Measurements from ENCODE around the gene AFAP1.

AFAP1 gene

GRCh38 chr4:7907142-7907541, 32.5 kb downstream of the AFAP1 start:
- no peak overlapping the region for H3K4me3 ChIP-seq (ENCODE audit: low read depth, low read length)
- no peak overlapping the region for H2BK120ac ChIP-seq (ENCODE audit: insufficient read depth, low read length, poor library complexity)
- peaks cover 9% of the 10 kb centered on the region for H3K79me1 ChIP-seq (ENCODE audit: low read length)
- no peaks in the 10 kb centered on the region for H3K9me3 ChIP-seq (ENCODE audit: insufficient read depth, low read depth, low read length)
- H2BK5ac ChIP-seq (ENCODE audit: low read depth, low read length, poor library complexity) = no peak overlapping the region
- H3K79me2 ChIP-seq (ENCODE audit: control insufficient read depth, insufficient read depth, low read length, poor library complexity) = peaks cover 8% of the 10 kb centered on the region
- peaks cover 15 to 22% of the 10 kb centered on the region in 2 experiments for H3K4me1 ChIP-seq (ENCODE audit: control insufficient read depth in 1 of 2, insufficient read depth in 2 of 2, low read length in 2 of 2)
- no peak overlapping the region for H3K18ac ChIP-seq (ENCODE audit: low read length)
- H3K27ac ChIP-seq (ENCODE audit: low read depth, low read length) = no peak overlapping the region
- H2AFZ ChIP-seq (ENCODE audit: insufficient read depth, low read length, poor library complexity) = no peak overlapping the region
- no peak overlapping the region for H4K12ac ChIP-seq (ENCODE audit: low read depth, low read length)
- H2AK5ac ChIP-seq (ENCODE audit: low read length) = no peak overlapping the region
- H3K4me2 ChIP-seq (ENCODE audit: low read length) = no peak overlapping the region
- DNase-seq = no peak
- H3K27me3 ChIP-seq (ENCODE audit: insufficient read depth, low read length) = no peaks in the 10 kb centered on the region
- H3K23ac ChIP-seq (ENCODE audit: low read length) = no peak overlapping the region
- WGBS (ENCODE audit: extremely low coverage, insufficient coverage, insufficient read length) = no CpG with 5 or more reads among the region's 2 CpGs
- no peak overlapping the region for H3K14ac ChIP-seq (ENCODE audit: low read length)
- no peaks in the 10 kb centered on the region for H3K36me3 ChIP-seq (ENCODE audit: control insufficient read depth in 1 of 2, insufficient read depth in 2 of 2, low read length in 2 of 2)
- H2BK12ac ChIP-seq (ENCODE audit: low read length) = no peak overlapping the region
- no peak overlapping the region for H3K9ac ChIP-seq (ENCODE audit: low read length)
- peak overlapping the region; percentile 51 for H3K4ac ChIP-seq (ENCODE audit: low read depth, low read length)
- H4K8ac ChIP-seq (ENCODE audit: low read depth, low read length) = no peak overlapping the region
- H4K91ac ChIP-seq (ENCODE audit: low read depth, low read length) = no peak overlapping the region

GRCh38 chr4:7906171-7906701, 33.4 kb downstream of the AFAP1 start:
- Histone ChIP-seq H3K79me2 (ENCODE audit: control insufficient read depth, insufficient read depth, low read length, poor library complexity) (peaks cover 8% of the 10 kb centered on the region), H3K79me1 (ENCODE audit: low read length) (peaks cover 6% of the 10 kb centered on the region), H3K4ac (ENCODE audit: low read depth, low read length) (peak overlapping the region; percentile 40), H2BK5ac (ENCODE audit: low read depth, low read length, poor library complexity) (no peak overlapping the region), H3K23ac (ENCODE audit: low read length) (no peak overlapping the region), H4K12ac (ENCODE audit: low read depth, low read length) (no peak overlapping the region), H3K4me3 (ENCODE audit: low read depth, low read length) (no peak overlapping the region), H4K91ac (ENCODE audit: low read depth, low read length) (no peak overlapping the region), H2AK5ac (ENCODE audit: low read length) (no peak overlapping the region), H3K9me3 (ENCODE audit: insufficient read depth, low read depth, low read length) (no peaks in the 10 kb centered on the region), H3K27me3 (ENCODE audit: insufficient read depth, low read length) (no peaks in the 10 kb centered on the region), H3K4me1 (ENCODE audit: control insufficient read depth in 1 of 2, insufficient read depth in 2 of 2, low read length in 2 of 2) (peaks cover 13 to 22% of the 10 kb centered on the region in 2 experiments), H4K8ac (ENCODE audit: low read depth, low read length) (no peak overlapping the region), H3K4me2 (ENCODE audit: low read length) (no peak overlapping the region), H3K27ac (ENCODE audit: low read depth, low read length) (no peak overlapping the region), H2BK12ac (ENCODE audit: low read length) (no peak overlapping the region), H3K36me3 (ENCODE audit: control insufficient read depth in 1 of 2, insufficient read depth in 2 of 2, low read length in 2 of 2) (no peaks in the 10 kb centered on the region), H3K18ac (ENCODE audit: low read length) (no peak overlapping the region), H2AFZ (ENCODE audit: insufficient read depth, low read length, poor library complexity) (no peak overlapping the region), H3K14ac (ENCODE audit: low read length) (no peak overlapping the region), H2BK120ac (ENCODE audit: insufficient read depth, low read length, poor library complexity) (no peak overlapping the region), H3K9ac (ENCODE audit: low read length) (no peak overlapping the region)
- DNase-seq = no peak
- no CpG with 5 or more reads among the region's 10 CpGs for WGBS (ENCODE audit: extremely low coverage, insufficient coverage, insufficient read length)

DNA sequence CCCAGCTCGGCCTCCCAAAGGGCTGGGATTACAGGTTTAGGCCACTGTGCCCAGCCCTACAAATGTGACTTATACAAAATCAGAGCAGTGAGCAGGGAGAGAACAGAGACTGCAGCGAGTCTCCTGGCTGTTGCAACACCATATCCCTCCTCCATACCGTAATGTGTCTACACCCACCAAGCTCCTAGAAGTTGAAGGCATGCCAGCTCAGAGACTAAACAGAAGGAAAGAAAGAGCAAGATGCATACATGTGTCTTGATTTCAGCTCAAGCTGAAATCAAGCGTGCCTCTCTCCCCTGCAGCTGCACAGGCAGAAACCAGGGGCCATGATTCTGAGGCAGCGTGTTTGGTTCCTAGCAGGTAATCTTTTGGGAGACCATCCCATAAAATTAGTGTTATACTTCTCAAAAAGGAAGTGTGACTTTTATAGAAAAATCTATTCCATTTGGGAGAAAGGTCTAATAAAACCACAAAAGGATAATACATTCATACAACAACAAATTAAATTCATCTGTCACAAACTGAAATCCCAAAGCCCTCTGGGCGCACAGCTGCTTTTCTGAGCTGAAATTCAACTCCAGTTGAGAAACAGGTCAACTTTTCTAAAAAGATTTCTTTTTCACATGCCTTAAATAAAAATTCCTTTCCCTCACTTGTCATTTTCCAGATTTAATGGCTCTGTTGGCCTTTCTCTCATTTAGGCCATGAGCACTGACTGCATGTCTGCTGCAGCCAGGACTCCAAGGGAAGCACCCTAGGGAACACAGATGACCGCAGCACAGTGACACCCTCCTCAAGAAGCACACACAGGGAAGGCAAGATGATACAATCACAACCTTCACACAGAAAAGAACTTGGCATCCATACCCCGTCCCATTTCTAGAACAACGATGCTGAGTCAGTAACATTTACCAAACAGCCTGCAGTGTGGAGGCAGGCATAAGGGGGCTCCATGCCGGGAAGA, 34.4 kb downstream of the AFAP1 start:
- H2AFZ ChIP-seq (ENCODE audit: insufficient read depth, low read length, poor library complexity) = no peak overlapping the region
- no CpG with 5 or more reads among the region's 10 CpGs for WGBS (ENCODE audit: extremely low coverage, insufficient coverage, insufficient read length)
- no peak overlapping the region for H3K4me3 ChIP-seq (ENCODE audit: low read depth, low read length)

GRCh38 chr4:7903791-7904516, 35.7 kb downstream of the AFAP1 start:
- Histone ChIP-seq H3K36me3 (ENCODE audit: control insufficient read depth in 1 of 2, insufficient read depth in 2 of 2, low read length in 2 of 2) (no peaks in the 10 kb centered on the region), H3K23ac (ENCODE audit: low read length) (no peak overlapping the region), H3K4me3 (ENCODE audit: low read depth, low read length) (no peak overlapping the region), H4K91ac (ENCODE audit: low read depth, low read length) (no peak overlapping the region), H3K79me1 (ENCODE audit: low read length) (no peaks in the 10 kb centered on the region), H3K9me3 (ENCODE audit: insufficient read depth, low read depth, low read length) (no peaks in the 10 kb centered on the region), H3K4me2 (ENCODE audit: low read length) (no peak overlapping the region), H4K12ac (ENCODE audit: low read depth, low read length) (no peak overlapping the region), H3K4ac (ENCODE audit: low read depth, low read length) (no peak overlapping the region), H3K79me2 (ENCODE audit: control insufficient read depth, insufficient read depth, low read length, poor library complexity) (peaks cover 2% of the 10 kb centered on the region), H3K9ac (ENCODE audit: low read length) (no peak overlapping the region), H3K27ac (ENCODE audit: low read depth, low read length) (no peak overlapping the region), H2BK120ac (ENCODE audit: insufficient read depth, low read length, poor library complexity) (no peak overlapping the region), H2AK5ac (ENCODE audit: low read length) (no peak overlapping the region), H2BK12ac (ENCODE audit: low read length) (no peak overlapping the region), H4K8ac (ENCODE audit: low read depth, low read length) (no peak overlapping the region), H3K18ac (ENCODE audit: low read length) (no peak overlapping the region), H3K14ac (ENCODE audit: low read length) (no peak overlapping the region), H3K27me3 (ENCODE audit: insufficient read depth, low read length) (no peaks in the 10 kb centered on the region), H2AFZ (ENCODE audit: insufficient read depth, low read length, poor library complexity) (no peak overlapping the region), H3K4me1 (ENCODE audit: control insufficient read depth in 1 of 2, insufficient read depth in 2 of 2, low read length in 2 of 2) (peaks cover 4 to 6% of the 10 kb centered on the region in 2 experiments), H2BK5ac (ENCODE audit: low read depth, low read length, poor library complexity) (no peak overlapping the region)
- no CpG with 5 or more reads among the region's 14 CpGs for WGBS (ENCODE audit: extremely low coverage, insufficient coverage, insufficient read length)
- peak; percentile 10 to 77 for DNase-seq

More for the DNA sequence above, 34.4 kb downstream of the AFAP1 start:
- no peak overlapping the region for H3K4me2 ChIP-seq (ENCODE audit: low read length)
- H4K12ac ChIP-seq (ENCODE audit: low read depth, low read length) = no peak overlapping the region
- no peak overlapping the region for H3K9ac ChIP-seq (ENCODE audit: low read length)
- H3K23ac ChIP-seq (ENCODE audit: low read length) = no peak overlapping the region
- no peak overlapping the region for H2AK5ac ChIP-seq (ENCODE audit: low read length)
- no peaks in the 10 kb centered on the region for H3K79me1 ChIP-seq (ENCODE audit: low read length)
- no peak overlapping the region for H2BK5ac ChIP-seq (ENCODE audit: low read depth, low read length, poor library complexity)
- H2BK12ac ChIP-seq (ENCODE audit: low read length) = no peak overlapping the region
- H3K27me3 ChIP-seq (ENCODE audit: insufficient read depth, low read length) = no peaks in the 10 kb centered on the region
- peak in 1 of 2 donors; percentile 46 for DNase-seq
- H3K27ac ChIP-seq (ENCODE audit: low read depth, low read length) = no peak overlapping the region
- H2BK120ac ChIP-seq (ENCODE audit: insufficient read depth, low read length, poor library complexity) = no peak overlapping the region
- H3K9me3 ChIP-seq (ENCODE audit: insufficient read depth, low read depth, low read length) = no peaks in the 10 kb centered on the region
- H3K36me3 ChIP-seq (ENCODE audit: control insufficient read depth in 1 of 2, insufficient read depth in 2 of 2, low read length in 2 of 2) = no peaks in the 10 kb centered on the region
- peak overlapping the region; percentile 49 for H3K4ac ChIP-seq (ENCODE audit: low read depth, low read length)
- H4K8ac ChIP-seq (ENCODE audit: low read depth, low read length) = no peak overlapping the region
- H3K14ac ChIP-seq (ENCODE audit: low read length) = no peak overlapping the region
- H3K18ac ChIP-seq (ENCODE audit: low read length) = no peak overlapping the region
- no peak overlapping the region for H4K91ac ChIP-seq (ENCODE audit: low read depth, low read length)
- H3K79me2 ChIP-seq (ENCODE audit: control insufficient read depth, insufficient read depth, low read length, poor library complexity) = peaks cover 4% of the 10 kb centered on the region
- peaks cover 4 to 12% of the 10 kb centered on the region in 2 experiments for H3K4me1 ChIP-seq (ENCODE audit: control insufficient read depth in 1 of 2, insufficient read depth in 2 of 2, low read length in 2 of 2)
